Mesodermal cell (in vitro differentiated cells): ENCODE data around the gene ATP5F1E.

Source experiments
- H3K27ac ChIP-seq: 2 replicates; pipeline ENCODE4 v1.7.0; 2013; ENCODE audit warnings: mild to moderate bottlenecking, low read depth, low read length, moderate library complexity; ENCODE audit not compliant: severe bottlenecking
- H3K36me3 ChIP-seq: 2 replicates; pipeline ENCODE4 v1.7.1; 2013; ENCODE audit warnings: mild to moderate bottlenecking, low read length, moderate library complexity; ENCODE audit not compliant: control insufficient read depth, insufficient read depth
- H3K4me1 ChIP-seq: one replicate; pipeline ENCODE4 v1.7.1; 2013; ENCODE audit warnings: mild to moderate bottlenecking, low read length; ENCODE audit not compliant: insufficient read depth, control insufficient read depth, poor library complexity, severe bottlenecking
- H3K4me3 ChIP-seq: 2 replicates; pipeline ENCODE4 v1.7.0; 2013; ENCODE audit warnings: low read length, control low read depth, mild to moderate bottlenecking; ENCODE audit not compliant: insufficient read depth, poor library complexity, severe bottlenecking; ENCODE audit errors: extremely low read depth
- H3K9me3 ChIP-seq: 2 replicates; pipeline ENCODE4 v1.7.1; 2013; ENCODE audit warnings: mild to moderate bottlenecking, low read length, moderate library complexity; ENCODE audit not compliant: control insufficient read depth
- WGBS, 2 experiments: methylation state at CpG; one replicate each; pipeline ENCODE4 v1.1.5; 2013; ENCODE audit warnings: missing lambda C conversion rate in 2 of 2; ENCODE audit not compliant: insufficient coverage in 2 of 2; 5-methylcytosine and 5-hydroxymethylcytosine counted together

Gene ATP5F1E

DNA sequence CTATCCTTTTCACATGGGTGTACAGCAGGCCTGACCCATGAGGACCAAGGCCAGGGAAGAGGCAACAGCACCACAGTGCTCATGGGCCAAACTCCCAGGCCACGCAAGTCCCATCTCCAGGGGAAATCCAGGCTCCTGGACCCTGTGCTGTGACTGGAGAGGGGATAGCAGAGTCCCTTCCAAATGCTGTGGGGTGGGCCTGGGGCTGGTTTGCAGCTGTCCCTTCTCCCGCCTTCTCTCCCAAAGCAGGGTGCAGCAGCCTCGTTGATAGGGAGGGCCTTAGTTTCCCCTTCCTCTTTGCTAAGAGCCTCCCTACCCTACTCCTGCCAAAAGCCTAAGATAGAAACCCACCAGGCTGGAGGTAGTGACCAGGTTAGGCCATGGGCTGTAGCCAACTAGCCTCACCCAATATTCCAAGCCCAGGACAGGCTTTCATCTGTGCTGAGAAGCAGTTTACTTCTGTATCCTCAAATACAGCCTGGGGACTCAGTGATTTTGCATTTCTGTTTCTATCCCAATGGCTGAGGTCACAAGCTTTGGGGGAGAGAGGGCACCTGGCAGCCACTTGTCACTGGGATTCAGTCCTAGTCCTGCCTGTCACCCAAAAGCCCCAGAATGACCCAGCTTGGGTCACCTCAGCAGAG lies 26.5 kb downstream of the ATP5F1E start:
- H3K9me3 ChIP-seq: no peaks in the 10 kb centered on the region
- H3K36me3 ChIP-seq: peaks cover 17% of the 10 kb centered on the region
- H3K4me3 ChIP-seq: peak overlapping the region; percentile 50
- H3K4me1 ChIP-seq: peaks cover 19% of the 10 kb centered on the region
- H3K27ac ChIP-seq: no peak overlapping the region
- 100% methylated on average over 1 to 3 of the region's 3 CpGs for WGBS, 2 experiments

DNA sequence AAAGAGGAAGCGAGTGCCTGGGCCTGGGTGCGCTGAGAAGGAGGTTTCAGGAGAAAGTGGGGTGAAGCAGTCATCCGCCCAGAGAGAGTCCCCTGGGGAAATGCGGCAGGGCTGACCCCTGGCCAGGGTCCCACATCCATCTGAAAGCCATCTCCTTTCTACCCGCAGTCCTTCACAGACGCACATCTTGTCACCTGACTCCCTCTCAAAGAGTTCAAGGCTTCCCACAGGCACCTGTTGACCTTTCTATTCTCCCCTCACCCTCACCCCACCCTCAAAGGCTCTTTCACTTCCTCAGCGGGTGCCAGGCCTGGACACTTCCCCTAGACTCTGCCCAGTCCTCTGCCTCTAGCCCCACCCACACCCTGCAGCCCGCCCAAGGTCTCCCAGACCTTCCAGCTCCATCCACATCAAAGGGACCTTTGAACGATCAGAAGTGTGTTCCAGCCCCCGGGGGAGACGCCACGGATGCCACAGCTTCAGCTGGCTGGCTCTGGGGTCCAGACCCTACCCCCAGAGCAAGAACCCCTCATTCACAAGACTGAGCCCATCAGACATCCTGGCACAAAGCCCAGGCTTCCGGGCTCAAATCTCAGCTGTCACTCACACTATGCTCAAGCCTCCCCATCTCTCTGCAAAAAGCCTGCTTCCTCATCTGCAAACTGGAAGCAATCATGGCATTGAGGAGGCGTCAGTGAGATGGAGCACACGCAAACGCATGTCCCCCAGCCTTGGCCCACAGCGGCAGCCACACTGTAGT lies 27.2 kb downstream of the ATP5F1E start:
- peaks cover 24% of the 10 kb centered on the region for H3K36me3 ChIP-seq
- no peak overlapping the region for H3K4me3 ChIP-seq
- no peaks in the 10 kb centered on the region for H3K9me3 ChIP-seq
- WGBS, 2 experiments: 94 to 95% methylated on average over 16 of the region's 17 CpGs
- peaks cover 13% of the 10 kb centered on the region for H3K4me1 ChIP-seq
- no peak overlapping the region for H3K27ac ChIP-seq

- peaks cover 27% of the 10 kb centered on the region for H3K36me3 ChIP-seq
- peaks cover 11% of the 10 kb centered on the region for H3K4me1 ChIP-seq
- H3K4me3 ChIP-seq: no peak overlapping the region
- H3K27ac ChIP-seq: no peak overlapping the region
- no peaks in the 10 kb centered on the region for H3K9me3 ChIP-seq
- WGBS, 2 experiments: 93 to 100% methylated on average over 3 of the region's 4 CpGs
Observed at GRCh38 chr20:59004493-59004762, 27.7 kb downstream of the ATP5F1E start.

DNA sequence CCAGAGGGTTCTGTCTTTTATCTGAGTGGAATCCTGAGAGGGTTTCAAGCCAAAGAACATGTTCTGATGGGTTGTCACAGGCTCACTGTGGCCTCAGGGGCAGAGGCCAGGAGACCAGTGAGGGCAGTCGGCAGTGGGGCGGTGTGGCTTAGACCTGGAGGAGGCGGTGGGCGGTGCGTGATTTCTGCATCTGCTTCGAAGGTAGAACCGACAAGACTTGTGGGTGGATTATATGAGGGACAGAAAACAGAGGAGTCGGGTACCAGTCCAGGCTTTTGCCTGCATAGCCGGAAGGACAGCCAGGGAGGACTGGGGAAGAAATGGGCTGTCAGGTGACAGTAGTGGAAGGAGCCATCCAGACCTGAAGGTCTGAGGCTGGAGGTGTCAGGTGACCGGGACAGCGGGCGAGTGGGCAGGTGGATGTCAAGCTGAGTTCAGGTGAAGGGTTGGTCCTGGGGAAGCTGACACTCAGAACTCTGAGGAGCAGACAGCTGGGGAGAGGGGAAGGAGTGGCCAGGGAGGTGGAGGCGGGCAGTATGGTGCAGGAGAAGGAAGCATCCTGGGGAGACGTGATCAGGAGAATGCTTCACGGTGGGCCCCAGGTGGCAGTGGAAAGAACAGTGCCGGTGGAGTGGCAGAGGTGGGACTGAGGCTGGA lies 28.2 kb downstream of the ATP5F1E start:
- 91 to 92% methylated on average over 13 to 16 of the region's 16 CpGs for WGBS, 2 experiments

DNA sequence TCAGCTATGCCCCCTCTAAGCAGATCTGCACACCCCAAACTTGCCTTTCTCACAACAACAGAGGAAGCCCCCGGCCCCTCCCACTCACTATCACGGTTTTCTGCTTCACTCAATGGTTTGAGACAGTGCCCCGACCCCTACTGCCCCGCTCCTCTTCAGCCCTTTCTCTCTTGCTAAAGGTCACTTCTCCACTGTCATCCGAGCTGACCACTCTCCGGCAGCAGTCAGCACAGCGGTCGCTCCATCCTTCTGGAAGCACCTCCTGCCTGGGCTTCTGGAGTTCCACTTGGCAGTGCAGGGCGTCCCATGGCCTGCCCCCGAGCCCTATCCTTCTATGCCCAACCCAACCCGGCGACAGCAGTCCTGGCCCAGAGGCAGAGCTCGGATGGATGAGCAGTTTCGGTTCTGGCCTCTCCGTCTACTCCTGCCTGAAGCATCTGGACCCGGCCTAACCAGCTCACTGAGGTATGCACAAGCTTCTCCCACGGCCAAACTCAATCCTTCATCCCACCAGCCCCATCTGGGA lies 29.2 kb downstream of the ATP5F1E start:
- Histone ChIP-seq H3K9me3 (no peaks in the 10 kb centered on the region), H3K27ac (no peak overlapping the region), H3K4me3 (no peak overlapping the region), H3K4me1 (peaks cover 11% of the 10 kb centered on the region), H3K36me3 (peaks cover 38% of the 10 kb centered on the region)
- WGBS, 2 experiments: 76 to 93% methylated on average over 10 to 17 of the region's 17 CpGs

More for the DNA sequence above, 28.2 kb downstream of the ATP5F1E start:
- H3K36me3 ChIP-seq: peaks cover 29% of the 10 kb centered on the region
- no peak overlapping the region for H3K27ac ChIP-seq
- H3K9me3 ChIP-seq: no peaks in the 10 kb centered on the region
- H3K4me3 ChIP-seq: no peak overlapping the region
- H3K4me1 ChIP-seq: peaks cover 11% of the 10 kb centered on the region

DNA sequence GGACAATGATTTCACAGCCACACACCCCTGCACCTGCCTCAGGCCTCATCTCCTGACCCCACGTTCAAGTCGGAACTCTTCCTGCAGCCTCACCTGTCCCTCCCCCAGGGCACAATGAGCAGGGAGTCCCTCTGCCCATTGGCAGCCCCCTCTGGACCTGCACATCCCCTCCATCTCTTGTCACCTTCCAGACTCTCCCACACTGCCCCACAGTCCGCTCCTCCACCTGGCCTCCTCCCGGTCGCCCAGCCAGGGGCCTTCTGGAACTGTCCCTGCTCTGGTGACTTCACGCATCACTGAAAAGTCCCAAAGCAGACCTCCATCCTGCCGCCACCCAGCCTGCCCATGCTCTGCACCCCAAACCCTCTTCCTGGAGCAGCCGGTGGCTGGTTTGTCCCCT lies 29.7 kb downstream of the ATP5F1E start:
- Histone ChIP-seq H3K36me3 (peaks cover 44% of the 10 kb centered on the region), H3K27ac (no peak overlapping the region), H3K4me1 (peaks cover 11% of the 10 kb centered on the region), H3K9me3 (no peaks in the 10 kb centered on the region), H3K4me3 (no peak overlapping the region)
- 93 to 96% methylated on average over 8 of the region's 8 CpGs for WGBS, 2 experiments

- Histone ChIP-seq H3K4me1 (peaks cover 11% of the 10 kb centered on the region), H3K36me3 (peaks cover 50% of the 10 kb centered on the region), H3K4me3 (no peak overlapping the region), H3K9me3 (no peaks in the 10 kb centered on the region), H3K27ac (no peak overlapping the region)
- WGBS, 2 experiments: 96% methylated on average over 23 to 27 of the region's 27 CpGs
Observed at GRCh38 chr20:59001449-59002171, 30.5 kb downstream of the ATP5F1E start.

- H3K9me3 ChIP-seq: no peaks in the 10 kb centered on the region
- no peak overlapping the region for H3K27ac ChIP-seq
- 88 to 91% methylated on average over 8 to 13 of the region's 13 CpGs for WGBS, 2 experiments
Observed at GRCh38 chr20:59001068-59001448, 31.1 kb downstream of the ATP5F1E start.

DNA sequence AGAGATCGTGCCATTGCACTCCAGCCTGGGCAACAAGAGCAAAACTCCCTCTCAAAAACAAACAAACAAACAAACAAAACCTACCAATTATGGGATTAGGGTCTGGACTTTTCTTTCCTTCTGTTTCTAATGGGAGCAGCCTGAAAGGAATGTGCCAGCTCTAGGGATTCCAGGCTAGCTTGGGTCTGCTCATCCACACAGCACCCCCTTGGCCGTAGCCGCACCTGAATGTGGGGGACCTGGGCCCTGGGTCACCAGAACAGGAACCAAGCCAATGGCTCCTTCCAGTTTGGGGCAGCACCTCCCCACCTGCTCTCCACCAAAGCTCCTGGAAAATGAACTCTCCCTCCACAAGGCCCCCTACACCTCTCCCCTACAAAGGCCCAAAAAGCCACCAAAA lies 31.8 kb downstream of the ATP5F1E start:
- Histone ChIP-seq H3K4me1 (no peaks in the 10 kb centered on the region), H3K36me3 (peaks cover 63% of the 10 kb centered on the region), H3K9me3 (no peaks in the 10 kb centered on the region), H3K27ac (no peak overlapping the region), H3K4me3 (no peak overlapping the region)
- 46% methylated on average over 2 of the region's 3 CpGs; no CpG with 5 or more reads in 1 of the 2 experiments for WGBS, 2 experiments

More at GRCh38 chr20:59001068-59001448, 31.1 kb downstream of the ATP5F1E start:
- H3K4me1 ChIP-seq: peaks cover 5% of the 10 kb centered on the region
- H3K36me3 ChIP-seq: peaks cover 55% of the 10 kb centered on the region
- H3K4me3 ChIP-seq: no peak overlapping the region

DNA sequence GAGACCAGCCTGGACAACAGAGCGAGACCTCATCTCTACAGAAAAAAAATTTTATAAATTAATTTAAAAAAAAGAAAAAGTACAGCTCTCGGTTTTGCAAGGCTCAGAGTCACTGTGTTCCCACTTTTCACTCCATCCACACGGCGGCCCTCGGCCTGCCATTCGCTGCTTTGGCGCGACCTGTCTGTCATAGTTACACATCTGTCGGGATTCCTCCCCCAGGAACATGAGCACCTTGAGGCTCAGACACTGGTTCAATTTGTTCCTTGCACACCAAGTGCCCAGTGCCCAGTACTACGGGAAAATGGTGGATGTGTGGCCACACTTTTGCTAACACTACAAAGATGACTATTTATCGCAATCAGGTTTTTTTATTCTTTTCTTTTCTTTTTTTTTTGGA lies 33.5 kb downstream of the ATP5F1E start:
- no peaks in the 10 kb centered on the region for H3K9me3 ChIP-seq
- H3K36me3 ChIP-seq: peaks cover 73% of the 10 kb centered on the region
- H3K27ac ChIP-seq: no peak overlapping the region
- H3K4me1 ChIP-seq: no peaks in the 10 kb centered on the region
- no peak overlapping the region for H3K4me3 ChIP-seq
- 88 to 98% methylated on average over 7 to 8 of the region's 11 CpGs for WGBS, 2 experiments
